HAP-1 (cell line): ENCODE measurements around the gene DNAJC27.

ENCODE experiments used
- DNase-seq, 2 experiments: peaks; one replicate each; pipeline ENCODE4 v3.0.0-alpha.2; 2016 to 2020; ENCODE audit warnings: low spot score in 2 of 2
- H3K27me3 ChIP-seq: fragments of 250-450 bp; sonication (Bioruptor Pico); 2 replicates; pipeline ENCODE4 v1.5.1; 2020; ENCODE audit warnings: low read depth, mild to moderate bottlenecking, moderate library complexity
- H3K36me3 ChIP-seq: fragments of 250-450 bp; sonication (Bioruptor Pico); replicated peaks from 2 replicates; pipeline ENCODE4 v1.5.1; 2020; ENCODE audit warnings: mild to moderate bottlenecking
- H3K4me1 ChIP-seq: fragments of 250-450 bp; sonication (Bioruptor Pico); 2 replicates; pipeline ENCODE4 v1.5.1; 2020; ENCODE audit warnings: mild to moderate bottlenecking
- H3K4me3 ChIP-seq: fragments of 250-450 bp; sonication (Bioruptor Pico); 2 replicates; pipeline ENCODE4 v1.5.1; 2020; ENCODE audit warnings: mild to moderate bottlenecking, moderate library complexity
- H3K9me3 ChIP-seq: fragments of 250-450 bp; sonication (Bioruptor Pico); 2 replicates; pipeline ENCODE4 v1.5.1; 2020; ENCODE audit warnings: mild to moderate bottlenecking, moderate library complexity
- in situ Hi-C: fragments of 300-500 bp; cut with MboI; formaldehyde crosslinking; loops from 3 replicates; pipeline ENCODE4 v1.14.3; 2020; ENCODE audit warnings: low sequenced_read_pairs, inconsistent platforms, mixed read lengths

The DNAJC27 gene

DNA sequence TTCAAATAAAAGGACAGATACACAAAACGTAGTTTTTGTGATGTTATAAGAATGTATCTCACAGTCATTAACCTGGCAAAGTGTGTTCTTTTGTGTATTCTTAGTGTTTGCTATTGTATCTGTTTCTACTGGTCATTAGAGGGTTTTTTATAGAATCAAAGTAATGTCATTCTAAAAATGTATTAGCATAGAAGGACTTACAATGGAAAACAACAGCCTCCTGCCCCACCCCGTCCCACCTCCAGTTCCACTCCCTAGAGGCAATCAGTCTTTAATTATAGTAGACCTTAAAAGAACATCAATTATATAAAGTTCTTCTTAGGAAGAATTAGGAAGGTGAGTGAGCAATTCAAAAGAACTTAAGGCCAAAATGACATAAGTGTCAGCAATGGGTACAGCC, 13.8 kb downstream of the DNAJC27 start:
- no peak overlapping the region for H3K4me3 ChIP-seq
- in situ Hi-C loops = no loop called here
- H3K36me3 ChIP-seq = peaks cover 34% of the 10 kb centered on the region
- no peaks in the 10 kb centered on the region for H3K27me3 ChIP-seq
- H3K9me3 ChIP-seq = peaks cover 7% of the 10 kb centered on the region
- peaks cover 12% of the 10 kb centered on the region for H3K4me1 ChIP-seq
- DNase-seq = peak; percentile 58 to 72

DNA sequence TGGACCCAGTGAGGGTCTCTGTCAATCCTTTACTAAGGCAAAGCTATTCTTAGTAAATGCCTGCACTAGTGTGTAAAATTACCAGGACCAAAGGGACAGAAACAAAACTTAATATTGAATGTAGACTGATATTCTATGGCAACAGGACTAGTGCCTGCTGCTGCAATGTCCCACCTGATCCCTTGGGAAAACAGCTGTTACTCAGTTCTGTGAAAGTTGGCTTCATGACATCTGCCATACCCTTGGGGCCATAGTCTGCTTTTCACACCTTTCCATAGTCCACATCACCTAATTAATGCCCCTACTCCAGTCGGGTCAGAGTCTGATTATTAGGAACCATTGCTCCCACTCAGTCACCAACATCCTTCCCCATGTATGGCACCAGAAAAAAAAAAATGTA, 14.5 kb downstream of the DNAJC27 start:
- Histone ChIP-seq H3K4me3 (no peak overlapping the region), H3K27me3 (no peaks in the 10 kb centered on the region), H3K9me3 (peaks cover 7% of the 10 kb centered on the region), H3K4me1 (peaks cover 12% of the 10 kb centered on the region), H3K36me3 (peaks cover 34% of the 10 kb centered on the region)
- no peak for DNase-seq
- in situ Hi-C loops = no loop called here

- H3K36me3 ChIP-seq = peaks cover 44% of the 10 kb centered on the region
- no peaks in the 10 kb centered on the region for H3K27me3 ChIP-seq
- in situ Hi-C loops = no loop called here
- peaks cover 12% of the 10 kb centered on the region for H3K4me1 ChIP-seq
- peaks cover 7% of the 10 kb centered on the region for H3K9me3 ChIP-seq
- H3K4me3 ChIP-seq = no peak overlapping the region
- DNase-seq = no peak
Observed at GRCh38 chr2:24955921-24956320, 15.8 kb downstream of the DNAJC27 start.

- Histone ChIP-seq H3K4me3 (no peak overlapping the region), H3K36me3 (peaks cover 45% of the 10 kb centered on the region), H3K9me3 (peaks cover 7% of the 10 kb centered on the region), H3K4me1 (peaks cover 12% of the 10 kb centered on the region), H3K27me3 (no peaks in the 10 kb centered on the region)
- no peak for DNase-seq
- in situ Hi-C loops = no loop called here
Observed at GRCh38 chr2:24955232-24955631, 16.5 kb downstream of the DNAJC27 start.

- H3K4me1 ChIP-seq = peaks cover 1% of the 10 kb centered on the region
- H3K27me3 ChIP-seq = no peaks in the 10 kb centered on the region
- peaks cover 28% of the 10 kb centered on the region for H3K36me3 ChIP-seq
- no peaks in the 10 kb centered on the region for H3K9me3 ChIP-seq
- no peak overlapping the region for H3K4me3 ChIP-seq
- in situ Hi-C loops = no loop called here
- DNase-seq = no peak
Observed at GRCh38 chr2:24950102-24950501, 21.7 kb downstream of the DNAJC27 start.

DNA sequence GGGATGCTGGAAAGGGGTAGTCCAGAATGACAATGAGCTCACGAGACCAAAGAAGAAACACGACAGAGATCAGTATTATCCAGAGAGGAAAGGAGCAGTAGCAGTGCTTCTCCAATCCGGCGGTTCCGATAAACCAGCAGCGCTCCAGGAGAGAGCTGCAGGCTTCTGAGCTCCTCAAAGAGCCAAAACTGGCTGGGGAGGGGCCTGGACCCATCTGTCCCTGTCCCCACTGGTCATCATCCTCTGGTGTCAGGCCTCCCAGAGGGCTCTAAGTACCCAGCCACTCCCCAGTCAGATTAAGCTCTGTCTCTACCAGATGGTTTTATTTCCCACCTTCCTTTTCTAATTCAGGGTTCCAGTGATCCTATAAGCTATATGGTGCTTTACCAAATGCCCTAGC, 23.2 kb downstream of the DNAJC27 start:
- Histone ChIP-seq H3K4me1 (peaks cover 13% of the 10 kb centered on the region), H3K36me3 (peaks cover 19% of the 10 kb centered on the region), H3K27me3 (no peaks in the 10 kb centered on the region), H3K9me3 (no peaks in the 10 kb centered on the region), H3K4me3 (no peak overlapping the region)
- in situ Hi-C loops = no loop called here
- no peak for DNase-seq

- Histone ChIP-seq H3K27me3 (no peaks in the 10 kb centered on the region), H3K4me3 (no peak overlapping the region), H3K36me3 (peaks cover 19% of the 10 kb centered on the region), H3K9me3 (no peaks in the 10 kb centered on the region), H3K4me1 (peaks cover 14% of the 10 kb centered on the region)
- DNase-seq = no peak
- in situ Hi-C loops = no loop called here
Observed at GRCh38 chr2:24947561-24948157, 24.1 kb downstream of the DNAJC27 start.

DNA sequence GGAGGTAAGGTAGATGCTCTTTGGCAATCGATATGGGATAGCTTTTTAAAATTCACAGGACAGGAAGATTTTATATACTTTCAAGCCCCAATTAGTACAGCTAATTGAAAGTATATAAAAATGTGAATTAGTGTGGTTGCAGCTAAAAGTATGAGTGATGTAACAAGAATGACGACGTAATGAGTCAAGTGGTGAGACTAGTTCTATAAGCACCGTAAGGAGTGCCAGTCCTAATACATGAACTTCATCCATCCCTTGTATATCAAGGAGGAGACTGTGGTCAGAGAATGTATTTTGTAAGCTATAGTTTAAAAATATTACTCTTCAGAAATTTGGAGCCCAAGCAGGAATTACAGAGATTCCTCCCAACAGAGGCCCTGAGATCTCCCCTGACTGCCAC, 25.8 kb downstream of the DNAJC27 start:
- in situ Hi-C loops = no loop called here
- H3K36me3 ChIP-seq = peaks cover 8% of the 10 kb centered on the region
- H3K9me3 ChIP-seq = no peaks in the 10 kb centered on the region
- no peaks in the 10 kb centered on the region for H3K27me3 ChIP-seq
- no peak overlapping the region for H3K4me3 ChIP-seq
- no peak for DNase-seq
- H3K4me1 ChIP-seq = peaks cover 14% of the 10 kb centered on the region

- Histone ChIP-seq H3K9me3 (no peaks in the 10 kb centered on the region), H3K4me1 (peaks cover 14% of the 10 kb centered on the region), H3K27me3 (no peaks in the 10 kb centered on the region), H3K4me3 (no peak overlapping the region), H3K36me3 (peaks cover 8% of the 10 kb centered on the region)
- in situ Hi-C loops = no loop called here
- DNase-seq = no peak
Observed at GRCh38 chr2:24943427-24944053, 28.2 kb downstream of the DNAJC27 start.

DNA sequence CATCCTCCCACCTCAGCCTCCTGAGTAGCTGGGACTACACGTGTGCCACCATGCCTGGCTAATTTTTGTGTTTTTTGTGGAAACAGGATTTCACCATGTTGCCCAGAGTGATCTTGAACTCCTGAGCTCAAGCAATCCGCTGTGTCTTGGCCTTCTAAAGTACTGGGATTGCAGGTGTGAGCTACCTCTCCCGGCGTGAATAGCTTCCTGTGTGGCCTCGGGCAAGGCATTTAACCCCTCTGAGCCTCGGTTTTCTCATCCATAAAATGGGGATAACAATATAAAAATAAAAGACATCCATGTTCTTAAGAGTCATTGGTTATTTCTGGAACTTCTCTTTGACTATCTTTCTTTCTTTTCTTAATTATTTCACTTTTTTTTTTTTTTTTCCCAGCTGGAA, 32.4 kb downstream of the DNAJC27 start:
- in situ Hi-C loops = no loop called here
- Histone ChIP-seq H3K4me3 (no peak overlapping the region), H3K36me3 (no peaks in the 10 kb centered on the region; the same call in 1 of the 2 replicates), H3K9me3 (no peaks in the 10 kb centered on the region), H3K4me1 (peaks cover 7% of the 10 kb centered on the region), H3K27me3 (no peaks in the 10 kb centered on the region)
- DNase-seq = no peak

DNA sequence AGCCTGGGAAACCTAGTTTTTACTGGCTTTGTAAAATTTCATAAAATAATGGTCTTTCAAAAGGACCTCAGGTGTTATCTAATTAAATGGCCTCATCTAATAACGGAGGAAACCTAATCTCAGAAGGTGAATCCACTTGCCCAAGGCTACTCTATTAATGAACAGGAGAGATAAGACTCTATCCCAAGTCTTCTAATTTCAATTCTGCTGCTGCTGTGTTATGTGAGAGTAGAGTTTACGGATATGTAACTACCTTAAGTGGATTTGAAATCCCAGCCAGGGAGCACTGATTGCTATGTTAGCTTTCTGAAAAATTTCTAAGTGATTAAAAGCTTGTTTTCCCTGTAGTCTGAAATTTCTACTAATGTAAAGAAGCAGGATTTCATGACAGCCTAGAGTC, 34.5 kb downstream of the DNAJC27 start:
- Histone ChIP-seq H3K4me1 (no peaks in the 10 kb centered on the region), H3K9me3 (no peaks in the 10 kb centered on the region), H3K4me3 (no peak overlapping the region), H3K36me3 (no peaks in the 10 kb centered on the region; the same call in 1 of the 2 replicates), H3K27me3 (no peaks in the 10 kb centered on the region)
- DNase-seq = no peak
- in situ Hi-C loops = no loop called here

DNA sequence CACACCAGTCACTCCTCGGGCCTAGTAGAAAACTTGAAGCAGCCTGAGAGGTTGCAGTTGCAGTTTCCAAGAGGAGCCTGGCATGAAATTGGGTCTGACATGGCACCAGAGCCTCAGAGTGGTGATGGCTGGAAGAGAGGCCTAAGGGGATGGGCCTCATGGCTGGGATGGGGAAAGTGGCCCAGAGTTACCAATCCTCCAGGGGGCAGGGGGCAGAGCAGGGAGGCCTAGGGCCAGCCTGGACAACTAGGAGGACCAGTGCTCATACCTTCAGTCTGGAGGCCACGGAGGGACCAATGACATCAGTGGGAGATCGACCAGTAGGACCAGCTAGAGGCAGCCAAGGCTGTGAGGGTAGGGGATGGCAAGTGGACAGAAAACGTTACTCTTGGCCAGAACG, 36.6 kb downstream of the DNAJC27 start:
- Histone ChIP-seq H3K36me3 (no peaks in the 10 kb centered on the region), H3K4me3 (no peak overlapping the region), H3K27me3 (no peaks in the 10 kb centered on the region), H3K4me1 (peaks cover 3% of the 10 kb centered on the region; the same call in 1 of the 2 replicates), H3K9me3 (no peaks in the 10 kb centered on the region)
- DNase-seq = no peak
- in situ Hi-C loops = no loop called here

DNA sequence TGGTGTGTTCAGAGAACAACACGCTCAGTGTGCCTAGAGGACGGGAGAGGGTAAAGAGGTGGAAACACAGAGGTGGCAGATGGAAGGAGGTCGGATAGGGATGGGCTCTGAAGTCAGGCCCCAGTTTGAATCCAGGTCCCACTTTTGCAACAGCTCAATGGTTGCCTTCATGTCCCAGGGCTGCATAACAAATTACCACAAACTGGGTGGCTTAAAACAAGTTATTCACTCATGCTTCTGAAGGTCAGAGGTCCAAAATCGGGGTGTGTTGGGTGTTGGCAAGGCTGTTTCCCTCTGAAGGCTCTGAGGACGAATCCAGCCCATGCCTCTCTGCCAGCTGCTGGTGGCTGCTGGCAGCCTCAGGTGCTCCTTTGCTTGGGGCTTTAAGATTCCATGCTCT, 39.0 kb downstream of the DNAJC27 start:
- H3K27me3 ChIP-seq = no peaks in the 10 kb centered on the region
- no peak for DNase-seq
- in situ Hi-C loops = no loop called here

GRCh38 chr2:24930768-24931167, 41.0 kb downstream of the DNAJC27 start:
- peaks cover 3% of the 10 kb centered on the region; the same call in 1 of the 2 replicates for H3K4me1 ChIP-seq
- DNase-seq = peak in 1 of 2 experiments; percentile 34
- no peaks in the 10 kb centered on the region for H3K36me3 ChIP-seq
- no peak overlapping the region for H3K4me3 ChIP-seq
- H3K9me3 ChIP-seq = no peaks in the 10 kb centered on the region
- in situ Hi-C loops = no loop called here
- no peaks in the 10 kb centered on the region for H3K27me3 ChIP-seq

More for the DNA sequence above, 39.0 kb downstream of the DNAJC27 start:
- Histone ChIP-seq H3K4me3 (no peak overlapping the region), H3K36me3 (no peaks in the 10 kb centered on the region), H3K9me3 (no peaks in the 10 kb centered on the region), H3K4me1 (peaks cover 3% of the 10 kb centered on the region; the same call in 1 of the 2 replicates)
